HEK293T (cell line): ENCODE data around the gene PDE2A.

ENCODE experiments used
- FOXK2 ChIP-seq: fragments of 450-650 bp; IDR thresholded peaks from 2 replicates; pipeline ENCODE4 v1.6.1; 2016; ENCODE audit warnings: mild to moderate bottlenecking
- ZNF384 ChIP-seq: fragments of 450-650 bp; IDR thresholded peaks from 2 replicates; pipeline ENCODE4 v1.6.1; 2016

- TF ChIP-seq FOXK2 (no peak), ZNF384 (no peak)
These were observed 41.2 kb downstream of the PDE2A start for GRCh38 chr11:72633068-72633467.
